Jurkat, Clone E6-1 (cell line): ENCODE results near the gene ATP13A5.

ENCODE experiments used
- DNase-seq: peaks from one replicate; pipeline ENCODE4 v3.0.0-alpha.2; 2011; ENCODE audit warnings: low read depth, low spot score
- H3K4me3 ChIP-seq: 2 replicates; pipeline ENCODE4 v1.5.1; 2011; ENCODE audit warnings: mild to moderate bottlenecking, low read length, control low read depth, moderate library complexity

Gene ATP13A5

DNA sequence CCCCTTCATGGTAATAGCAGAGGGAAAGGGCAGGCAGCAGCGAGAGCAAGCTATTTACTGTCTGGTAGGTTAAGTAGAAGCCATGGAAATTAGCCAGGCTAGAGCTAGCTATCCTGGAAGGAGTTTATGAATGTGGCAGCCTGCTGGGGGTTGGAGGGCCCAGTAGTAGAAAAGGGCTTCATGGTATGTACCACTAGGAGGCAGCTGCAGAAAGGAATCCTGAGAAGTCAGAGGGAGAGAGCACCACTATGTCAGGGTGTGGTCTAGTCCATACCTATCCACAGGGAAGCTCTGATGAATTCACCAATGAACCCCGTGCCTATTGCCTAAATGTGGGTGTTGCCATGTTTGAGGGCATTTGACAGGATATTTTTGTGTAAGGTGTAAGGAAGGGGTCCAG, 82.6 kb downstream of the ATP13A5 start:
- no peak for DNase-seq
- H3K4me3 ChIP-seq = no peak overlapping the region

DNA sequence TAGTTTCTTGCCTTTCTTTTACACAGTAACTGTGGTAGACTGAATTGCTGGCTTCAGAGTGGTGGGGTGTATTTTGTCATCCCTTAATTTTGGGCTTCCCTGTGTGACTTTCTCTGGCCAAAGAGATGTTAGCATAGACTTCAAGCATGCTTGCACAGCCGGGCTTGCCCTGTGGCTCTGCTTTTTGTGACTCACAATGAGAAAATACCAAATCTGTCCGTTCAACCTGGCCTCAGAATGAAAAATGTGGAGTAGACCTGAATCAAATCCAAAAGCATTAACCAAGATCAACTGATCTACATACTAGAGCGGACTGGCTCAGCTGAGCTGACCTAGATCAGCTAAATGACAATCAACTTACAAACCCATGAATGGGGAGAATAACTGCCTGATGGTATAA, 86.2 kb downstream of the ATP13A5 start:
- no peak overlapping the region for H3K4me3 ChIP-seq
- DNase-seq = no peak

DNA sequence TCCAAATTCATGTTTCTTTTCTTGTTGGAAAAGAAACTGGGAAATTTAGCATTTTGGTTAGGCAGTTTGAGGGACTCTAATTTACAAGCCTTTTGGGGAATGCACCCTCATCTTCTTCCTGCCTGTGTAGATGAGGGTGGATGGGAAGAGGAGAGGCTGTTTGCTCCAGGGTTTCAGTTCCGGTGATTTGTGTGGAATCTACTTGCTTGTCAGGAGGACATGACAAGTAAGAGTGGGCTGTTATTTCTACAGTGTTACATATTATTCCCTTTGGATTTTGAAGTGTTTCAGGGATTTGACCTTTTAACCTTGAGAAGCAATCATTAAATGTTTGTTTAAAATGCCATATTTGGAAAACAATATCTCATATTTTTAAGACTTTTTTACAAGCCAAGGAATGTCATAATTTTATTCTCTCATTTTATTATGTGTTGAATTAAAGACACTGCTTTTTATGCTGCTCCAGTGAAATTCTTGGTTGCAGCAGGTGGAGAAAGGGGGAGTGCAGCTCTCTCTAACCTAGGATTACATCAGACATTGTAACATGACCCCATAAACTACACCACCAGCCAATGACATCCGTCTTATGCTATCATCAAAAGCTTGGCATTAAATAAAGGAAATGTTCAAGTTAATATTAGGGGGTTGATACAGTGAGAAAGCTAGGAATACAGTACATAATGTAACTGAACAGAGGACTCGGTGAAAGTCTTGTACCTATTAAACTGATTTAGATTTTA, 107.3 kb downstream of the ATP13A5 start:
- no peak overlapping the region for H3K4me3 ChIP-seq
- DNase-seq = no peak

DNA sequence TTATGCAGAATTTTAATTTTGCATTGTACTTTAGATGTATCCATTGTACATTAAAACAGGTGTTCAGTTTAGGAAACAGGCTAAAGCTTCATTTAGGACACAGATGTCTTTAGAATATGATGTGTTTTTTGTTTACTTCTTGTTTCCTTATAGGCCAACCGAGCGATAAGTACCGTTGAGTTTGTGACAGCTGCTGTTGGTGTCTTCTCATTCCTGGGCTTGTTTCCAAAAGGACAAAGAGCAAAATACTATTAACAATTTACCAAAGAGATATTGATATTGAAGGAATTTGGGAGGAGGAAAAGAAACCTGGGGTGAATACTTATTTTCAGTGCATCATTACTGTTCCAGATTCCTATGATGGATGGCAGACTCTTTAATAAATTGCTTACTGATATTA, 108.1 kb downstream of the ATP13A5 start:
- no peak for DNase-seq
- H3K4me3 ChIP-seq = no peak overlapping the region

DNA sequence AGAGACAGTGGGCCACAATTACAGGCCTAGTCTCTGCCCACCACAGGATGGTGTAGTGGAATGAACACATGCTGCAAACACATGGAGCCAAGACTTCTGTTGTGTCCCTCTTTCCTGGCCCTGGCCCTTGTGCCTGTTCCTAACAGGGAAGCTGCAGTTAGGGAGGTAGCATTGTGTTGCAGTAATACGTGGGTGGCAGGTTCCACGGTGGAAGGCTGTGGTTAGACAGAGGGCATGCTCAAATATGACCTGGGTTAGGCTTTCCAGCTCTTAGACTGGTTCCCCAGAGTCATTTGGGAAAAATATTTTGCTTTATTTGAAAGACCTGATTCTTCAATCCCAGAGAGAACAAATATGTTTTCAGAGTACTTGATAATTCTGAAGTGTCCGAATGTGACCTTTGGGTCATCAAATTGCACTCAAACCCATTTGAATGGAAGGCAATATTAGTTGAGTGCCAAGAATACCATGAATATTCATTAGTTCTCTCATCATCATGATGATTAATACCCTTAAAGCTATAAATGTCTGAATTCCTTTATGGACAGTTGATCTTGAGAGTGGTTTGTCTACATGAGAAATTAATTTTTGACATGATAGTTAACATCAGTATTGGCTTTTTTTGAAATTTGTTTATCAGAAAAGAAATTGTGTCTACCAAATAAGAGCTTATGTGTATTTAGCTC, 109.1 kb downstream of the ATP13A5 start:
- DNase-seq = no peak
- no peak overlapping the region for H3K4me3 ChIP-seq

DNA sequence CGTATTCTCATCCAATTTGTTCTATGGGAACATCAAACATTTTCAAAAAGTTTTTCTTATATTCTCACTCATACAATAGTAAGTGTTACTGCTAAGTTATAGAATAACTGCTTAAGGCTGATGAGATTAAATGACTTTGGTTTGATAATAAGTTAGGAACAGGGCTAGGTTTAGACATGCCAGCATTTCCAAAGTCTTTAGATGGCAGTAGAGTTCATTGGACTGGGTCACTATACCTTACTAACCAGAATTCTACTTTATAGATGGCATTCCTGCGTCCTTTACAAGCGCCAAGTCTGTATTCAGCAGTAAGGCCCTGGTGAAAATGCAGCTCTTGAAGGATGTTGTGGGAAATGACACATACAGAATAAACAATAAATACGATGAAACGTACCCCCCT, 115.8 kb downstream of the ATP13A5 start:
- no peak for DNase-seq

DNA sequence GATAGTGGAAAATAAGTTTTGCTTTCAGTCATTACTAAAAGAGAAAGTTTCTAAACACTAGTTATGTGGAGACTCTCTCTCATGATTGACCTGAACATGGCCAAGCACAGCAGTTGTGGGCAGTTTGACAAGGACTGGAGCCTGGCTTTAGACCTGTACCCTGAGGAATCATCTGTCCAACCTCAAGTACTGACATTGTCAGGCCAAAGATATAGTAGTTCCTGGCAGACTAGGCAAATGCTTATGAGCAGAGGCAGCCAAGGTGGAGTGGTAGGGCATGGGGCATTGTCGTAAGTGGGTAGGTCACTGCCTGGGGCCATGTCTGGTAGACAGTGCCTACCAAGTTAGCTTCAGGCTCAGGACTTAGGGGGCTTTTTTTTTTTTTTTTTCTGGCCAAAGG, 116.6 kb downstream of the ATP13A5 start:
- no peak for DNase-seq
- H3K4me3 ChIP-seq = no peak overlapping the region

More for the DNA sequence above, 115.8 kb downstream of the ATP13A5 start:
- H3K4me3 ChIP-seq = no peak overlapping the region

DNA sequence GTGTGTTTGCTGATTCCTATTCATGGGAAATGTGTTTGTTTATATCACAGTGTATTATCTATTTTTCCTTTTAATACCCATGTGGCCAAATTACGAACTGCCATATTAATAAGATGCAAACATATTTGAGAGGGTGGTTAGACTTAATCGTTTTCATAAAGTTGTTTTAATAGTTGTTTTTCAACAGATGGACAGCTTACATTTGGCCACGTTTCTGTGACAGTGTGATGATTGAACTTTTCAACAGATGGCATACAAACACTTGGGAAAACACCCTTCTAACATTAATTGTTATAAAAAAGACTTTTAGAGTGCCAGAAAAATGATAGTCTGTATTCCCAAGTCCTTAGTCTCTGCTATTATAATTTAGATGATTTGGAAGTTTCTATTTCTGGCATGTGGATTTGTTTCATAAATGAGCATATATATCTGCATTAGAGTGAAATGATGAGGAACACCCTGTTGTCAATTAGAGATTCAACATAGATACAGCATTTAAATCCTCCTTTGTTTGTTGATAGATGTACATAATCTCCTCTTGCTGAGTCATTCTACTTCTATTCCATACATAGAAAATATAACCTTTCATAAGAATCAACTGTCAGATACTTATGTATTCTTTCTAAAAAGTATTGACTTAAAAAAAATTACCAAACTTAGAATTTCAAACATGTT, 124.4 kb downstream of the ATP13A5 start:
- no peak overlapping the region for H3K4me3 ChIP-seq
- no peak for DNase-seq

DNA sequence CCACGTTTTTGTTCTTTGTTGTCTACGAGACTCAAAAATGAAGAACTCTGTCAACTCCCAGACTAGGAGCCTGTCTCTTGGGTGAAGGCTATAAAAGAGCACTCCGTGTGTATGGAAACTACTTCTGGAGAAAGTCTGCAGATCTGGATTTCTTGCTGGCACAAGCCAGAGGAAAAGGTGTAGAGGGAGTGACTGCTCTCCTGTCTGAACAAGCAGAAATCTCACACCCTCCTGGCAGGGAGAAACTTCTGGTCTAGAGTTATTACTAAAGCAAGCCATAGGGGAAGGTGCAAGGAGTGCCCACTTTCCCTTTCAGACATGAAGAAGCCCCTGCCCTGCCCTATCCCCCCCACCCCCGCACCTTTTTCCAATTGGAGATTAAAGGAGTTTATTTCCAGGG, 128.1 kb downstream of the ATP13A5 start:
- DNase-seq = no peak
- H3K4me3 ChIP-seq = no peak overlapping the region

DNA sequence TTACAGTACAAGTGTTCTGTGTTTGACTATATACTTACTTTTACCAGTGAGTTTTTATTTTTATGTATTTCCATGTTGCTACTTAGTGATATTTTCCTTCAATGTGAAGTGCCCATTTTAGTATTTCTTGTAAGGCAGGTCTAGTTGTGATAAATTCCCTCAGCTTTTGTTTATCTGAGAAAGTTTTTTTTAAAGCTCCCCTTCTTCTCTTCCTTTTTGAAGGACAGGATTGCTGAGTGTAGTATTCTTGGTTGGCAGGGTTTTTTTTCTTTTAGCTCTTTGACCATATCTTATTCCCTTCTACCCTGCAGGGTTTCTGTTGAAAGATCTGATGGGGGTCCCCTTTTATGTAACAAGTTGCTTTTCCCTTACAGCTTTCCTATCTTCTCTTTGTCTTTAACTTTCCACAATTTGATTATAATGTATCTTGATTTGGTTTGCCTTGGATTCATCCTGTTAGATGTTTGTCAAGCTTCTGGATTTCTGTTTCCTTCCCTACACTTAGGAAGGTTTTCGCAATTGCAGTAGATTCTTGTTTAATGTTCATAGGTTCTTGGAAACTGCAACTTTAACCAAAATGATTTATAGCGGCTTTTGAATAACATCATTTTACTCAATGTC, 129.6 kb downstream of the ATP13A5 start:
- no peak overlapping the region for H3K4me3 ChIP-seq

DNA sequence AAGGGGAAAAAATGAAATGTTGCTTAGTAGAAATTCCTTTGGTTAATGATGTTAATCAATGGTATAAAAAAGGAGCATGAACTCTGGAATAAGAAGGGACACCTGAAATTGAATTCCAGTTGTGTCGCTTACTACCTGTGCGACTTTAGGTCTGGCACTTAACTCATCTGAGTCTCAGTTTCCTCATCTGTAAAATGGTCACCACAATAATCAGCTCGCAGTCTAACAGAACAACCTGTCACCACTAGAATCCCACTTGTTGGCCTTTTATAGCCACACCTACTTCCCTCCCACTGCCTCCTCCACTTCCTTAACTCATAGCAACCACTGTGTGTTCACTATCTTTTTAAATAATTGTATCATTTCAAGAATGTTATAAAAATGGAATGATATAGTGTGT, 135.0 kb downstream of the ATP13A5 start:
- DNase-seq = no peak
- no peak overlapping the region for H3K4me3 ChIP-seq

More for the DNA sequence above, 129.6 kb downstream of the ATP13A5 start:
- DNase-seq = no peak

DNA sequence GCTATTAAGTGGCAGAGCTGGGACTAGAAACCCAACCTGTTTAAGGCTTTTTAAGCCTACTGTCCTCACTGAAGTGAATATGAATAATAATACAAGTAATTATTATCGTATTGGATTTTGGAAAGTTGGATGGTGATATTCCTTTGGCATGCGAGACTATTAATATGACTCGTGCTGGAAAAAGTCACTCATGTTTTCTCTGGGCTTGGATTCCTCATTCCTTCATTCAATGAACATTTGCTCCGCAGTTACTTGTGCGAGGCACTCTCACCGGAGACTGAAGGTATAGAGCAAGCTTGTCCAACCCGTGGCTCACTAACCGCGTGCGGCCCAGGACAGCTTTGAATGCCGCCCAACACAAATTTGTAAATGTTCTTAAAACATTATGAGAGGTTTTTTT, 136.8 kb downstream of the ATP13A5 start:
- DNase-seq = no peak
- H3K4me3 ChIP-seq = no peak overlapping the region

DNA sequence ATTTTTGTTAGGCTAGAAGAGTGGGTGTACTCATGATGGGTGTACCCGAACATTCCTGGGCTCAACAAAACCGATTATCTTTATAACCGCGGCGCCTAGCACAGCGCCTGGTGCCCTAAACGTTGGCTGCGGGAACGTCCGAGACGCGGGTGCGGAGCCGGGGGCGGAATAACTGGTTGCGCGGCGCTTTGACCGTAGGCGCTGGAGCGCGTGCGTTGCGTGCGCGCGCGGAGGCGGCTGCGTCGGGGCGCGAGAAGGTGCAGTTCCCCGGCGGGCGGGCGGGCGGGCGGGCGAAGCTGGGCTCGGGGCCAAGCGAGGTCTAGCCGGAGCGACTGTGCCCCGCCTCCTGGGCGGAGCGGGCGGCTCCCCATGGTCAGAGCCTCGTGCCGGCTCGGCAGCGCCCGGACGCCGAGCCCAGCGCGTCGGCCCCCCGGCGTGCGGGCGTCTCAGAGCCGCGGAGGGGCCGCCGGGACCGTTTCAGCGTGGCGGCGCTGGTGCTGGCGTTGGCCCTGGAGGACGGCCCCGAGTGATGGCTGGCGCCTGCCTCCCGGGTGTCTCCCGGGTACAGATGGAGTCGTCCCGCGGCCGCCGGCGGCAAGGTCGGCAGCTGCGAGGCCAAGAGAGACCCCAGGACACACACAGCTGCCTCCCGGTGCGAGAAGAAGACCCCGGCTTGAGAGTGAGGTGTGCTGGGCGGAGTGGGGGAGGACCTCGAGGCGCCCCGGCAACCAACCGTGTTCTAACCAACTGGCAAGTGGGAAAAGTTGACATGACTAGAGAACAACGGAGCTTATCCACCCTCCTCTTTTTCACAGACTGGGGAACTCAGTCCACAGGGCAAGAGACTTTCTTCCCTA, 137.5 kb downstream of the ATP13A5 start, which contains the start of gene PLAAT1:
PLAAT1 (plus strand) TSS at position 373 of the 857 bp plus-strand sequence. CDS start 14,429 bp downstream, outside the sequence.
- no peak within 1 kb of the TSS for H3K4me3 ChIP-seq
- no peak for DNase-seq

DNA sequence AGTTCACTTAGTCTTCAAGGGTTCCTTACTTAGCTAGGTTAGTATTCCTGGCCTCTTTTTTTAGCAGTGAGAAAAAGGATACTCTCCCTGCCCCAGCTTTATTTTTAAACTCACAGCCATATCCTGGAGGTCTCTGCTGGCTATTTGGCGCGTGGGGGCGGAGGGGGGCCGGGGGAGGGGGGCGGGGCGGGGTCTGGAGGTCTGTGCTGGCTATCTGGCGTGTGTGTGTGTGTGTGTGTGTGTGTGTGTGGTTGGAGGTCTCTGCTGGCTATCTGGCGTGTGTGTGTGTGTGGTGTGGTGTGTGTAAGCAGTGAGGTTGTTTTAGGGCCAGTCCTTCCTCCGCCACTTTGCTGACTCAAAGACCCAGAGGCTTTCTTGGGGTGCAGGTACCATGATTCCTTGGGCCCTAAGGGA, 138.1 kb downstream of the ATP13A5 start:
- H3K4me3 ChIP-seq = no peak overlapping the region
- no peak for DNase-seq

DNA sequence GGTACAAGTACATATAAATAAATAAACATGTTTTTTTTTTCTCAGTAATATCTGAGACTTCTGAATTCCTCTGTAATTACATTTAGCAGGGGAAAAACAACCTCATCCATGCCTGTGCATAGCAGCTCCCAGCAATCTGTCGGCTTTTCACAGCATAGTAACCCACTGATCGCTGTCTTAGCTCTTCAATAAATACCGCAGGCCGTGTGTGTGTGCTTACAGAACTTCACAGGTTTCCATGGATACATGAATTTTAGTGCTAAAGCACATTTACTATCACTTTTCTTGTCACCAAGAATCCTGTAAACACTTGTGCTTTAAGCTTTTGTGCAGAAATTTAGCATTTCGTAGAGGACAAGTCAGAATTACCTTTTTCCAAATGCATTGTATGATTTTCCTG, 141.5 kb downstream of the ATP13A5 start:
- H3K4me3 ChIP-seq = no peak overlapping the region
- DNase-seq = no peak

DNA sequence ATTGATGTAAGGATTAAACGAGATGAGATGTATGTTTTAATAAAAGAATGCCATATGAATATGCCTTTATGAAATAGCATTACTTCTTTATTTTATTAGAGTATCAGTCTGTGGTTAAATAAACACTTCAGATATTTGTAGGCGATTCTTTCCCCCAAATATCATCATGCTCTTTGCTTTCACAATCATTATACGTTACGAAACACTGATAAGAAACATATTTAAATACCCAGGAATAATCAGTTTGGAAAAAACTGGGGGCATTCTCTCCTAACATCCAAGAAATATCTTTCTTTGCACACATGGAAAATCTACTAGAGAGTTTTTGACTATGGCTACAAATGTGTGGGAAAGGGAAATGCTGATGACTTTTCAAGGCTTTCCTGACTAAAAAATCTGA, 142.0 kb downstream of the ATP13A5 start:
- H3K4me3 ChIP-seq = no peak overlapping the region
- no peak for DNase-seq

DNA sequence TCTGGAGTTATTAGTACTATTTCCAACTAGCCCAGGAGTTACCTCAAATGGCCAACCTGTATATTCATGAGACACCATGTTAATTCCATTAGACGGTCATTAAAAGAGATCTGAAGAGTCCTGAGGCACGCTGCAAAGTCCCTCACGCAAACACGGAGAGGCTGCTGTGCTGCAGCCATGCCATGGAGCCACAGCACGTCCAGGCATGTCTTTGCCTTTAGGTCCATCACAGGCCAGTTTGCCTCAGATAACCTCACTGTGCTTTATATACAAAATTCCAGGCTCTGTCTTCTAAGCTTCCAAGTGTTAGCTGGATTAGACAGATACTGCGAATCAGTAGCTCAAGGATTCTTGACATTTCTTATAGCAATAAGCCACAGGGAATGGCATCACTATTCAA, 147.4 kb downstream of the ATP13A5 start:
- H3K4me3 ChIP-seq = no peak overlapping the region
- no peak for DNase-seq

DNA sequence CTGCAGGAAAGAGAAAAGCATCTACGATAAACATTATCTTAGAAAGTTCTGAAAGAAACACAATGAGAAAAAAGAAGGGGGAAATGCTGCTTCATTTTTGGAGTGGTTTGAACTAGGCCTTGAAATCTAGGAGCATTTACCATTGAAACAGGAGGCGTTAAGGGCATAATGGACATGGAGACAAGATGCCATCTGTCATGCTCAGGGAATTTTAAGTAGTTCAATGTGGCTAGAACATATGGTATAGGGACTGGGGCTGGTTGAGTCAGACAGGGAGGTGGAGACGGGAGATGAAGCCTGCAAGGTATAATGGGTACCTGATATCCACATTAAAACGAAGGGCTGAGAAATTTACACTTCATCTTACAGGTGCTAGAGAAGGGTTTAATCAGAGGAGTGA, 147.9 kb downstream of the ATP13A5 start:
- no peak overlapping the region for H3K4me3 ChIP-seq
- DNase-seq = no peak

DNA sequence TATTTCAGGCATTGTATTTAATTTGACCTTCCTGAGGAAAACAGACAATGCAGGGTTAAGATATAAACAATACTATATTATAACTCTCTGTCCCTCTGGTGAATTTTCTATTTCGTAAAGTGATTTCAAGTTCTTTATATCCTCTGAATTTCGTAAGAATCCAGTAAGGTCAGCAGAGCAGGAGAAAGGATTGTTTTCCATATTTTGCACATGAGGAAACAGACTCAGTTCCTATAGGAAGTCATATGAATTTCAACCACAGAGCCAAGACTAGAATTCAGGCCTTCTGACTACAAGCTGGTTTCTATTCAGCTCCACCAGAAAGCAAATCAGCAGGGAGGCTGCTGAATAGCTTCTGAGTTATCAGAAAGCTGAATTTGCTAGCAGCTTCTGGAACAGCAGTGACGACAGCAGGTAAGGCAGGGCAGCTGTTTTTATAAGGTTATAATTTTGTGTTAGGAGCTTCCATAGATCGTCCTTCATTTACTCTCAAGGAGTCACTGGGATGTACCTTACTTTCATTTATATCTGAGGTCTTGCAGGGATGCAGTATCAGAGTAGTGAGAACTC, 148.6 kb downstream of the ATP13A5 start:
- DNase-seq = no peak
- H3K4me3 ChIP-seq = no peak overlapping the region
